ENCODE data around the gene GP9. TPM values are rescaled to one million over a fixed set of nuclear protein-coding genes. Genes with fewer than 3 reads are reported as not detected.

Gene GP9
- total RNA-seq, 4 donors from 2014 or later = 0.50 TPM; not detected in 3

- Histone ChIP-seq H3K4me3 (no peak overlapping the region), H3K4me1 (peaks cover 16 to 22% (median 21%) of the 10 kb centered on the region in 4 donors), H3K27me3 (peaks cover 0 to 21% (median 4%) of the 10 kb centered on the region in 4 donors), H3K36me3 (no peaks in the 10 kb centered on the region), H3K27ac (replicated peaks in 1 of 4) (no peak overlapping the region), H3K9me3 (peaks cover 0 to 8% (median 2%) of the 10 kb centered on the region in 4 donors)
- no peak for TF ChIP-seq CTCF (IDR thresholded peaks at IDR 0.05)
- no peak for TF ChIP-seq EP300 (IDR thresholded peaks at IDR 0.05)
- no peak for TF ChIP-seq POLR2A (IDR thresholded peaks at IDR 0.05; ENCODE audit: low read depth)
- no peak for TF ChIP-seq POLR2AphosphoS5 (IDR thresholded peaks at IDR 0.05)
- DNase-seq (ENCODE audit: extremely low spot score) = no peak
- intact Hi-C loops (cut with DNase I) = no loop called here
- 98% methylated on average over 6 of the region's 6 CpGs for WGBS
Observed at GRCh38 chr3:129047553-129047839, 13.1 kb upstream of the GP9 start.

GRCh38 chr3:129050556-129051295 is 9.9 kb upstream of the GP9 start:
- 96% methylated on average over 12 of the region's 12 CpGs for WGBS
- intact Hi-C loops (cut with DNase I) = loop anchor here (5.0 kb wide), 2 partner anchors 78 to 197 kb away; partner anchors contain the start of gene COPG1
- H3K36me3 ChIP-seq = no peaks in the 10 kb centered on the region
- no peak overlapping the region for H3K27ac ChIP-seq (replicated peaks in 1 of 4)
- H3K4me3 ChIP-seq = no peak overlapping the region
- peaks cover 0 to 11% (median 3%) of the 10 kb centered on the region in 4 donors for H3K27me3 ChIP-seq
- TF ChIP-seq POLR2A (IDR thresholded peaks at IDR 0.05; ENCODE audit: low read depth) = no peak
- TF ChIP-seq EP300 (IDR thresholded peaks at IDR 0.05) = no peak
- no peak for DNase-seq (ENCODE audit: extremely low spot score)
- H3K4me1 ChIP-seq = peaks cover 26 to 34% (median 33%) of the 10 kb centered on the region in 4 donors
- peaks cover 0 to 4% (median 2%) of the 10 kb centered on the region in 4 donors for H3K9me3 ChIP-seq

- 64% methylated on average over 5 of the region's 5 CpGs for whole genome bisulfite sequencing
- intact Hi-C loops (cut with DNase I) = loop anchor here (5.0 kb wide), 2 partner anchors 80 to 195 kb away; partner anchors contain the start of gene COPG1
- DNase-seq (ENCODE audit: extremely low spot score) = no peak
- Histone ChIP-seq H3K27me3 (no peaks in the 10 kb centered on the region), H3K4me1 (peaks cover 20 to 27% (median 26%) of the 10 kb centered on the region in 4 donors), H3K4me3 (no peak overlapping the region), H3K27ac (replicated peaks in 1 of 4) (peak overlapping the region; percentile 60 to 76 (median 71)), H3K9me3 (peaks cover 0 to 4% (median 2%) of the 10 kb centered on the region in 4 donors), H3K36me3 (no peaks in the 10 kb centered on the region)
- no peak for TF ChIP-seq POLR2AphosphoS5 (IDR thresholded peaks at IDR 0.05)
- no peak for TF ChIP-seq EP300 (IDR thresholded peaks at IDR 0.05)
- TF ChIP-seq CTCF (IDR thresholded peaks at IDR 0.05) = no peak
- no peak for TF ChIP-seq POLR2A (IDR thresholded peaks at IDR 0.05; ENCODE audit: low read depth)
Observed at GRCh38 chr3:129051871-129052340, 8.7 kb upstream of the GP9 start.

GRCh38 chr3:129052675-129053074 is 7.9 kb upstream of the GP9 start:
- TF ChIP-seq EP300 (IDR thresholded peaks at IDR 0.05) = no peak
- no peak for TF ChIP-seq CTCF (IDR thresholded peaks at IDR 0.05)
- no peak for TF ChIP-seq POLR2A (IDR thresholded peaks at IDR 0.05; ENCODE audit: low read depth)
- TF ChIP-seq POLR2AphosphoS5 (IDR thresholded peaks at IDR 0.05) = no peak
- peaks cover 20 to 27% (median 26%) of the 10 kb centered on the region in 4 donors for H3K4me1 ChIP-seq
- intact Hi-C loops (cut with DNase I) = loop anchor here (5.0 kb wide), 2 partner anchors 80 to 195 kb away; partner anchors contain the start of gene COPG1
- no peak for DNase-seq (ENCODE audit: extremely low spot score)
- peaks cover 0 to 4% (median under 1%) of the 10 kb centered on the region in 4 donors for H3K9me3 ChIP-seq
- H3K27ac ChIP-seq (replicated peaks in 1 of 4) = peak overlapping the region; percentile 60 to 76 (median 71)
- 40% methylated on average over 4 of the region's 6 CpGs for WGBS
- no peaks in the 10 kb centered on the region for H3K27me3 ChIP-seq
- H3K4me3 ChIP-seq = no peak overlapping the region
- no peaks in the 10 kb centered on the region for H3K36me3 ChIP-seq

- TF ChIP-seq EP300 (IDR thresholded peaks at IDR 0.05) (no peak), POLR2A (IDR thresholded peaks at IDR 0.05; ENCODE audit: low read depth) (no peak), CTCF (IDR thresholded peaks at IDR 0.05) (no peak), POLR2AphosphoS5 (IDR thresholded peaks at IDR 0.05) (no peak)
- no peaks in the 10 kb centered on the region for H3K27me3 ChIP-seq
- no peak for DNase-seq (ENCODE audit: extremely low spot score)
- no peaks in the 10 kb centered on the region for H3K36me3 ChIP-seq
- 92% methylated on average over 2 of the region's 3 CpGs for WGBS
- no peak overlapping the region for H3K4me3 ChIP-seq
- peaks cover 20 to 38% (median 37%) of the 10 kb centered on the region in 4 donors for H3K4me1 ChIP-seq
- no peak overlapping the region for H3K27ac ChIP-seq (replicated peaks in 1 of 4)
- no peaks in the 10 kb centered on the region for H3K9me3 ChIP-seq
- intact Hi-C loops (cut with DNase I) = loop anchor here (5.0 kb wide), 2 partner anchors 82 to 193 kb away; partner anchors contain the start of gene COPG1
Observed at GRCh38 chr3:129054605-129055104, 5.9 kb upstream of the GP9 start.
